PFSK-1 (cell line): ENCODE results near the gene PIK3R3.
A peak's percentile ranks its signal among the peaks of the same experiment; 100 is the strongest.

Experiments used
- FOXP2 ChIP-seq: optimal IDR thresholded peaks from 2 replicates; pipeline ENCODE3; 2011; ENCODE audit warnings: borderline replicate concordance, control low read depth, inconsistent platforms; ENCODE audit not compliant: insufficient read depth; ENCODE audit errors: extremely low read length, extremely low read depth
- POLR2AphosphoS5 ChIP-seq: IDR thresholded peaks from 2 replicates; pipeline ENCODE4 v1.6.1; 2012; ENCODE audit warnings: low read depth, mild to moderate bottlenecking, control low read depth, low read length, moderate library complexity
- SIN3A ChIP-seq: IDR thresholded peaks from 2 replicates; pipeline ENCODE4 v1.6.1; 2012; ENCODE audit warnings: mild to moderate bottlenecking, low read length, moderate library complexity, borderline replicate concordance; ENCODE audit not compliant: insufficient read depth
- TAF1 ChIP-seq: IDR thresholded peaks from 2 replicates; pipeline ENCODE4 v1.6.1; 2012; ENCODE audit warnings: low read length, control low read depth, borderline replicate concordance; ENCODE audit not compliant: insufficient read depth
- TF ChIP-seq, protein P1 (sequence below), 2 experiments: IDR thresholded peaks; 2 replicates each; pipeline versions ENCODE4 v1.6.1 to v1.8.0; 2011 to 2012; ENCODE audit warnings: low read depth in 2 of 2, low read length in 2 of 2, control low read depth in 1 of 2, inconsistent platforms in 1 of 2, mild to moderate bottlenecking in 1 of 2, moderate library complexity in 1 of 2; ENCODE audit not compliant: insufficient read depth in 1 of 2

- TF ChIP-seq POLR2AphosphoS5 (peak; percentile 50), SIN3A (no peak), TAF1 (no peak), FOXP2 (no peak)
- TF ChIP-seq, protein P1, sequence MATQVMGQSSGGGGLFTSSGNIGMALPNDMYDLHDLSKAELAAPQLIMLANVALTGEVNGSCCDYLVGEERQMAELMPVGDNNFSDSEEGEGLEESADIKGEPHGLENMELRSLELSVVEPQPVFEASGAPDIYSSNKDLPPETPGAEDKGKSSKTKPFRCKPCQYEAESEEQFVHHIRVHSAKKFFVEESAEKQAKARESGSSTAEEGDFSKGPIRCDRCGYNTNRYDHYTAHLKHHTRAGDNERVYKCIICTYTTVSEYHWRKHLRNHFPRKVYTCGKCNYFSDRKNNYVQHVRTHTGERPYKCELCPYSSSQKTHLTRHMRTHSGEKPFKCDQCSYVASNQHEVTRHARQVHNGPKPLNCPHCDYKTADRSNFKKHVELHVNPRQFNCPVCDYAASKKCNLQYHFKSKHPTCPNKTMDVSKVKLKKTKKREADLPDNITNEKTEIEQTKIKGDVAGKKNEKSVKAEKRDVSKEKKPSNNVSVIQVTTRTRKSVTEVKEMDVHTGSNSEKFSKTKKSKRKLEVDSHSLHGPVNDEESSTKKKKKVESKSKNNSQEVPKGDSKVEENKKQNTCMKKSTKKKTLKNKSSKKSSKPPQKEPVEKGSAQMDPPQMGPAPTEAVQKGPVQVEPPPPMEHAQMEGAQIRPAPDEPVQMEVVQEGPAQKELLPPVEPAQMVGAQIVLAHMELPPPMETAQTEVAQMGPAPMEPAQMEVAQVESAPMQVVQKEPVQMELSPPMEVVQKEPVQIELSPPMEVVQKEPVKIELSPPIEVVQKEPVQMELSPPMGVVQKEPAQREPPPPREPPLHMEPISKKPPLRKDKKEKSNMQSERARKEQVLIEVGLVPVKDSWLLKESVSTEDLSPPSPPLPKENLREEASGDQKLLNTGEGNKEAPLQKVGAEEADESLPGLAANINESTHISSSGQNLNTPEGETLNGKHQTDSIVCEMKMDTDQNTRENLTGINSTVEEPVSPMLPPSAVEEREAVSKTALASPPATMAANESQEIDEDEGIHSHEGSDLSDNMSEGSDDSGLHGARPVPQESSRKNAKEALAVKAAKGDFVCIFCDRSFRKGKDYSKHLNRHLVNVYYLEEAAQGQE (IDR thresholded peaks at IDR 0.05; ENCODE audit: insufficient read depth in 1 of 2, low read depth in 2 of 2, low read length in 2 of 2): no peak
Observed at GRCh38 chr1:46036894-46037839, 95.3 kb downstream of the PIK3R3 start.
